Fibroblast of the aortic adventitia (primary cell): ENCODE data around the gene MRPL23. TPM values are rescaled to one million over a fixed set of nuclear protein-coding genes. Genes with fewer than 3 reads are reported as not detected.

Experiments
- DNase-seq: peaks from one replicate; pipeline ENCODE4 v3.0.0-alpha.2; 2010; ENCODE audit warnings: low read depth
- H3K4me3 ChIP-seq: 2 replicates; pipeline ENCODE4 v1.5.1; 2011; ENCODE audit warnings: low read depth, mild to moderate bottlenecking, control low read depth, low read length, moderate library complexity
- CTCF ChIP-seq: IDR thresholded peaks from 2 replicates; pipeline ENCODE4 v1.5.1; 2011; ENCODE audit warnings: mild to moderate bottlenecking, low read length, control low read depth, inconsistent platforms; ENCODE audit not compliant: insufficient read depth
- total RNA-seq: library from RNA; depleted of rRNA; stranded (reverse); fragments of >200 nt; gene quantifications from 2 replicates; pipeline ENCODE4 v1.2.3, GENCODE V29; 2012; ENCODE audit warnings: low replicate concordance

The MRPL23 gene
- total RNA-seq, 1 donor = 84.3 TPM

GRCh38 chr11:1992111-1992510 lies 45.0 kb downstream of the MRPL23 start:
- no peak for DNase-seq
- no peak overlapping the region for H3K4me3 ChIP-seq

GRCh38 chr11:1994121-1994520 lies 47.0 kb downstream of the MRPL23 start:
- H3K4me3 ChIP-seq = no peak overlapping the region
- no peak for TF ChIP-seq CTCF
- no peak for DNase-seq

More at GRCh38 chr11:1992111-1992510, 45.0 kb downstream of the MRPL23 start:
- no peak for TF ChIP-seq CTCF

GRCh38 chr11:1997755-1998154 lies 50.6 kb downstream of the MRPL23 start, which contains the start of gene H19:
H19 (minus strand) TSS chr11:1997842.
- no peak for DNase-seq
- no peak within 1 kb of the TSS for H3K4me3 ChIP-seq
- no peak for TF ChIP-seq CTCF

- no peak for TF ChIP-seq CTCF
- no peak for DNase-seq
- H3K4me3 ChIP-seq = no peak overlapping the region
These were observed 51.2 kb downstream of the MRPL23 start for GRCh38 chr11:1998290-1998689.

GRCh38 chr11:1998861-1999260 lies 51.7 kb downstream of the MRPL23 start:
- H3K4me3 ChIP-seq = no peak overlapping the region
- no peak for TF ChIP-seq CTCF
- DNase-seq = no peak

- no peak overlapping the region for H3K4me3 ChIP-seq
- no peak for TF ChIP-seq CTCF
- DNase-seq = no peak
These were observed 55.1 kb downstream of the MRPL23 start for GRCh38 chr11:2002042-2002776.

- no peak for TF ChIP-seq CTCF
- H3K4me3 ChIP-seq = no peak overlapping the region
- no peak for DNase-seq
These were observed 55.7 kb downstream of the MRPL23 start for GRCh38 chr11:2002807-2003206.
